GM23338 (cell line): Measurements from ENCODE around the gene IGFBP7. TPM values are rescaled to one million over a fixed set of nuclear protein-coding genes. Genes with fewer than 3 reads are reported as not detected.

Experiments used
- ATAC-seq: fragments of 200-7000 bp; cut with Tn5 transposase; 3 replicates; pipeline ENCODE4 v1.9.1; 2020
- DNase-seq: peaks from one replicate; pipeline ENCODE4 v3.0.0-alpha.2; 2015; ENCODE audit warnings: low spot score
- H2AFZ ChIP-seq: fragments of 200-600 bp; sonication (generic); 2 replicates; pipeline ENCODE4 v1.8.0; 2016; ENCODE audit warnings: antibody characterized with exemption, mild to moderate bottlenecking, moderate library complexity
- H3F3A ChIP-seq: fragments of 200-600 bp; sonication (generic); replicated peaks from 2 replicates; pipeline ENCODE4 v1.8.0; 2017; ENCODE audit warnings: antibody characterized with exemption, mixed run types, low read depth
- H3K27ac ChIP-seq: fragments of 200-600 bp; sonication (generic); 2 replicates; pipeline ENCODE4 v1.6.1; 2016; ENCODE audit warnings: low read depth
- H3K27me3 ChIP-seq: fragments of 200-600 bp; sonication (generic); 2 replicates; pipeline ENCODE4 v1.8.0; 2016; ENCODE audit warnings: mild to moderate bottlenecking, mixed run types, moderate library complexity; ENCODE audit not compliant: insufficient read depth
- H3K36me3 ChIP-seq: fragments of 200-600 bp; sonication (generic); 2 replicates; pipeline ENCODE4 v1.8.0; 2016; ENCODE audit warnings: mild to moderate bottlenecking; ENCODE audit not compliant: insufficient read depth
- H3K4me1 ChIP-seq: fragments of 200-600 bp; sonication (generic); 2 replicates; pipeline ENCODE4 v1.8.0; 2016; ENCODE audit warnings: mild to moderate bottlenecking, moderate library complexity; ENCODE audit not compliant: insufficient read depth
- H3K4me2 ChIP-seq: fragments of 200-600 bp; sonication (generic); 2 replicates; pipeline ENCODE4 v1.7.1; 2017; ENCODE audit warnings: mixed run types
- H3K4me3 ChIP-seq: fragments of 200-600 bp; sonication (generic); 2 replicates; pipeline ENCODE4 v1.6.1; 2016; ENCODE audit warnings: mixed run types
- H3K79me2 ChIP-seq: fragments of 200-600 bp; sonication (generic); replicated peaks from 2 replicates; pipeline ENCODE4 v1.8.0; 2017; ENCODE audit warnings: mild to moderate bottlenecking; ENCODE audit not compliant: insufficient read depth
- H3K9me2 ChIP-seq: fragments of 200-600 bp; sonication (generic); 2 replicates; pipeline ENCODE4 v1.8.0; 2017; ENCODE audit not compliant: insufficient read depth
- H4K20me1 ChIP-seq: fragments of 200-600 bp; sonication (generic); replicated peaks from 2 replicates; pipeline ENCODE4 v1.8.0; 2017; ENCODE audit warnings: mild to moderate bottlenecking; ENCODE audit not compliant: insufficient read depth
- H3K27ac Mint-ChIP-seq: 2 replicates; pipeline ENCODE4 v1.8.0; 2020; ENCODE audit warnings: inconsistent platforms, mild to moderate bottlenecking, moderate library complexity, mixed read lengths
- H3K27me3 Mint-ChIP-seq: 3 replicates; pipeline ENCODE4 v1.8.0; 2022; ENCODE audit warnings: low read depth, mild to moderate bottlenecking, moderate library complexity, mixed read lengths, inconsistent platforms; ENCODE audit not compliant: insufficient read depth, poor library complexity
- H3K36me3 Mint-ChIP-seq: 3 replicates; pipeline ENCODE4 v1.8.0; 2021; ENCODE audit warnings: low read depth, mild to moderate bottlenecking, inconsistent platforms, moderate library complexity, mixed read lengths
- H3K4me1 Mint-ChIP-seq: 3 replicates; pipeline ENCODE4 v1.8.0; 2020; ENCODE audit warnings: mild to moderate bottlenecking, inconsistent platforms, mixed read lengths
- H3K4me3 Mint-ChIP-seq: 3 replicates; pipeline ENCODE4 v1.8.0; 2021; ENCODE audit warnings: moderate library complexity, mild to moderate bottlenecking, inconsistent platforms, mixed read lengths
- H3K9me3 Mint-ChIP-seq: 3 replicates; pipeline ENCODE4 v1.8.0; 2020; ENCODE audit warnings: moderate library complexity, mild to moderate bottlenecking, inconsistent platforms, mixed read lengths
- CREB1 ChIP-seq: fragments of 250-450 bp; sonication (Bioruptor Pico); IDR thresholded peaks from 2 replicates; pipeline ENCODE4 v1.5.0; 2020; ENCODE audit warnings: low read depth, mild to moderate bottlenecking, moderate library complexity
- EZH2 ChIP-seq: fragments of 200-600 bp; sonication (generic); IDR thresholded peaks from one replicate; pipeline ENCODE4 v1.8.0; 2017; ENCODE audit warnings: antibody characterized with exemption, mild to moderate bottlenecking, low read depth; ENCODE audit not compliant: unreplicated experiment
- EZH2phosphoT487 ChIP-seq: fragments of 200-600 bp; sonication (generic); IDR thresholded peaks from one replicate; pipeline ENCODE4 v1.8.1; 2018; ENCODE audit warnings: antibody characterized with exemption; ENCODE audit not compliant: unreplicated experiment
- JUNB ChIP-seq: IDR thresholded peaks from one replicate; pipeline ENCODE4 v1.6.1; 2016; ENCODE audit warnings: antibody characterized with exemption; ENCODE audit not compliant: unreplicated experiment
- NANOG ChIP-seq: IDR thresholded peaks from 2 replicates; pipeline ENCODE4 v1.6.1; 2016; ENCODE audit warnings: antibody characterized with exemption, borderline replicate concordance
- POLR2AphosphoS5 ChIP-seq: IDR thresholded peaks from 2 replicates; pipeline ENCODE4 v1.6.1; 2016; ENCODE audit warnings: antibody characterized with exemption, low read depth
- STAT1 ChIP-seq: IDR thresholded peaks from one replicate; pipeline ENCODE4 v1.6.1; 2016; ENCODE audit warnings: antibody characterized with exemption; ENCODE audit not compliant: unreplicated experiment
- polyA plus RNA-seq: library from polyadenylated mRNA; unstranded; fragments of >200 nt; fragmentation: Nextera tagmentation; extraction: Ambion mirVana; gene quantifications from 2 replicates; pipeline ENCODE4 v1.2.1, GENCODE V29; 2016
- total RNA-seq: library from RNA; depleted of rRNA; stranded (reverse); fragments of >200 nt; shearing (Covaris generic); gene quantifications from 2 replicates; pipeline ENCODE4 v1.2.3, GENCODE V29; 2014
- TF ChIP-seq, protein P1 (sequence below): IDR thresholded peaks from one replicate; pipeline ENCODE4 v1.6.1; 2018; ENCODE audit warnings: antibody characterized with exemption; ENCODE audit not compliant: unreplicated experiment
- TF ChIP-seq, protein P2 (sequence below): IDR thresholded peaks from 2 replicates; pipeline ENCODE4 v1.6.1; 2016; ENCODE audit warnings: antibody characterized with exemption

Gene IGFBP7
- total and polyA plus RNA-seq, 2 experiments from 2014 or later, result 0.49 to 7.9 TPM

DNA sequence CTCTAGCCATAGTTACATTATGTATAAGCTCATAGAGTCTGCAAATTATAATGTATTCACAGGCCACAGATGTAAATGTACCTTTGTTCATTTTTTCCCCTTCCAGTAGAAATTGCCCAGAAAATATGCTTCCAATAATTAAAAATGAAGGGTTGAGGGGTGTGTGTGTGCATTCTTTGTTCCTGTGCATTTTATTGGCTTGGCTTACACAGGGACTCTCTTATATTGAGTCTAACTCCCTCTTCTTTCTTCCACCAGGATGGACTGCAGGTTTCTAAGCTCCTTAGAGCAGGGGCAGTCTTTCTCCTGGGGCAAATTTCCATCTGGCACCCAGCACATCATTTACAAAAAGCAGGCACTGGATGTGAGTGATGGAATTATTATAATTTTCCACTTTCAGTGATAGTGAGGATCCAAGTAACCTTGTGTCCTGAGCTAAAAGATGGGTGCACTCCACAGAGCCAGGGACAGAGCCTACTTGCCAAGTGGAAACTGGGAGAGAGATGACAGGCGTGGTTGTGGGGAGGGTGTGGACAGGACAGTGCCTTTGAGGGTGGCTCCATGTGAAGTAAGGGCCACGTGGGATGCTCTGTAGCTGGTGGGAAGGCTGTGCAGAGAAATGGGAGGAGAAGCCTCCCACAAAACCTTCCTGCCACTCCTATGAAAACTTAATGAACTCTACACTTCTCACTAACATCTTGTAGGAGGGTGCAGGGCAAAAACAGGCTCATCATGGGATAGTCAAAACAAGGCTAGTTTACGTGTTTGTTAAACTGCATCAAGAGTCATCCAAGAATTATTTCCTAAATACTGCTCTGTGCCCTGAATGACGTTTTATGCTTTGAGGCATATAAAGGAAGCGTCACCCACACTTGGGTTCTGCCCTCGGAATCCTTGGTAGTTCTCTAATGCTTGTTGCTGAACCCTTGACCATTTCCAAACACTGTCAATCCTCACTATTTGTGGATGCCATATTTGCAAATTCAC lies 16.0 kb downstream of the IGFBP7 start:
- Mint-ChIP-seq H3K27ac (0 out of 2 replicates have a peak overlapping the region, but pooled peaks have one; percentile 21), H3K27me3 (no peaks in the 10 kb centered on the region), H3K4me3 (no peak overlapping the region), H3K4me1 (peaks cover 16% of the 10 kb centered on the region), H3K36me3 (no peaks in the 10 kb centered on the region), H3K9me3 (no peaks in the 10 kb centered on the region; the same call in 2 of the 3 replicates)
- H3F3A ChIP-seq, result no peaks in the 10 kb centered on the region
- H3K4me2 ChIP-seq, result no peak overlapping the region
- no peaks in the 10 kb centered on the region for H3K27me3 ChIP-seq
- no peak overlapping the region for H3K27ac ChIP-seq
- DNase-seq (no peak), ATAC-seq (no peak)
- H2AFZ ChIP-seq, result no peak overlapping the region
- H4K20me1 ChIP-seq, result no peaks in the 10 kb centered on the region
- H3K4me3 ChIP-seq, result no peak overlapping the region
- peaks cover 17% of the 10 kb centered on the region for H3K4me1 ChIP-seq
- H3K36me3 ChIP-seq, result no peaks in the 10 kb centered on the region
- no peak for TF ChIP-seq POLR2AphosphoS5
- TF ChIP-seq EZH2phosphoT487, result no peak
- no peak for TF ChIP-seq STAT1
- TF ChIP-seq, protein P1, sequence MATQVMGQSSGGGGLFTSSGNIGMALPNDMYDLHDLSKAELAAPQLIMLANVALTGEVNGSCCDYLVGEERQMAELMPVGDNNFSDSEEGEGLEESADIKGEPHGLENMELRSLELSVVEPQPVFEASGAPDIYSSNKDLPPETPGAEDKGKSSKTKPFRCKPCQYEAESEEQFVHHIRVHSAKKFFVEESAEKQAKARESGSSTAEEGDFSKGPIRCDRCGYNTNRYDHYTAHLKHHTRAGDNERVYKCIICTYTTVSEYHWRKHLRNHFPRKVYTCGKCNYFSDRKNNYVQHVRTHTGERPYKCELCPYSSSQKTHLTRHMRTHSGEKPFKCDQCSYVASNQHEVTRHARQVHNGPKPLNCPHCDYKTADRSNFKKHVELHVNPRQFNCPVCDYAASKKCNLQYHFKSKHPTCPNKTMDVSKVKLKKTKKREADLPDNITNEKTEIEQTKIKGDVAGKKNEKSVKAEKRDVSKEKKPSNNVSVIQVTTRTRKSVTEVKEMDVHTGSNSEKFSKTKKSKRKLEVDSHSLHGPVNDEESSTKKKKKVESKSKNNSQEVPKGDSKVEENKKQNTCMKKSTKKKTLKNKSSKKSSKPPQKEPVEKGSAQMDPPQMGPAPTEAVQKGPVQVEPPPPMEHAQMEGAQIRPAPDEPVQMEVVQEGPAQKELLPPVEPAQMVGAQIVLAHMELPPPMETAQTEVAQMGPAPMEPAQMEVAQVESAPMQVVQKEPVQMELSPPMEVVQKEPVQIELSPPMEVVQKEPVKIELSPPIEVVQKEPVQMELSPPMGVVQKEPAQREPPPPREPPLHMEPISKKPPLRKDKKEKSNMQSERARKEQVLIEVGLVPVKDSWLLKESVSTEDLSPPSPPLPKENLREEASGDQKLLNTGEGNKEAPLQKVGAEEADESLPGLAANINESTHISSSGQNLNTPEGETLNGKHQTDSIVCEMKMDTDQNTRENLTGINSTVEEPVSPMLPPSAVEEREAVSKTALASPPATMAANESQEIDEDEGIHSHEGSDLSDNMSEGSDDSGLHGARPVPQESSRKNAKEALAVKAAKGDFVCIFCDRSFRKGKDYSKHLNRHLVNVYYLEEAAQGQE, result no peak
- TF ChIP-seq NANOG, result no peak
- no peak for TF ChIP-seq CREB1 (CRISPR knock-in tag)
- no peak for TF ChIP-seq EZH2
- no peak for TF ChIP-seq JUNB
- TF ChIP-seq, protein P2, sequence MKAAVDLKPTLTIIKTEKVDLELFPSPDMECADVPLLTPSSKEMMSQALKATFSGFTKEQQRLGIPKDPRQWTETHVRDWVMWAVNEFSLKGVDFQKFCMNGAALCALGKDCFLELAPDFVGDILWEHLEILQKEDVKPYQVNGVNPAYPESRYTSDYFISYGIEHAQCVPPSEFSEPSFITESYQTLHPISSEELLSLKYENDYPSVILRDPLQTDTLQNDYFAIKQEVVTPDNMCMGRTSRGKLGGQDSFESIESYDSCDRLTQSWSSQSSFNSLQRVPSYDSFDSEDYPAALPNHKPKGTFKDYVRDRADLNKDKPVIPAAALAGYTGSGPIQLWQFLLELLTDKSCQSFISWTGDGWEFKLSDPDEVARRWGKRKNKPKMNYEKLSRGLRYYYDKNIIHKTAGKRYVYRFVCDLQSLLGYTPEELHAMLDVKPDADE, result no peak
- no peaks in the 10 kb centered on the region for H3K9me2 ChIP-seq
- no peaks in the 10 kb centered on the region for H3K79me2 ChIP-seq
